Stimulated activated CD4-positive, alpha-beta T cell treated with anti-CD3 and anti-CD28 coated beads, TNF-alpha, amount 100 ng/mL, for 4 hours (primary cell): ENCODE data around the gene ACBD3.

ENCODE experiments used
- DNase-seq, 3 experiments: peaks; one replicate each; pipeline ENCODE4 v3.0.0-alpha.2; 2020; ENCODE audit warnings: low read depth in 3 of 3

Gene ACBD3

DNA sequence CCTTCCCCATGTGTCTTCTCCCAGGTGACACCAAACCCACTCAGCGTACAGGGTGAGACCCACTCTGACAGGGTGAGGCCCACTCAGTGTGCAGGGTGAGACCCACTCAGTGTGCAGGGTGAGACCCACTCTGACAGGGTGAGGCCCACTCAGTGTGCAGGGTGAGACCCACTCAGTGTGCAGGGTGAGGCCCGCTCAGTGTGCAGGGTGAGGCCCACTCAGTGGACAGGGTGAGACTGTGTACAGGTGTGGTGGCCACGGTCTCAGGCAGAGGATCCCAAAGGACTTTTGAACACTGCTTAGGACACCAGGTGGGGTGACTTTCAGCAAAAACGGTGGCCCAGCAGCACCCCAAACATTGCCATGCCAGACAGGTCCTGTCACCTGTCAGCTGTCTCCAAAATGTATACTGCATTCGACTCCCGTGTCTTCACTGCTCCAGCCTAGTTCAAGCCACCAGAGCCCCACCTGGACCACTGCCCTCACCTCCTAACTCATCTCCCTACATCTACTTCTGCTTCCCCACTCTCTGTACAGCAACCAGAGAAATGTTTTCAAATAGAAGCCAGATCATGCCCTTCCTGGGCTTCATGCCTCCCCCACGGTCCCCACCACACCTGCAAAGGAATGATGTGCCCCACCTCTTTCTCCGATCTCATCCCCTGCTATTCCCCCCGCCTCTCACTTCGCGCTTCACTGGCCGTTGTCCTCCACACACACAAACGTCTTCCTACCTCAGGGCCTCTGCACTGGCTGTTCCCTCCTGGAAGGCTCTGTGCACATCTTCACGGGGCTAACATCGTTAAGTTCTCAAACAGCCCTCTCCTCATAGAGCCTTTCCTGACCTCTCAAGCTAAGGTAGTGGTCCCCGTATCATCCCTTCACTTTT is 52.1 kb downstream of the ACBD3 start:
- no peak for DNase-seq

GRCh38 chr1:226133504-226134123 is 52.9 kb downstream of the ACBD3 start:
- DNase-seq, result no peak

- no peak for DNase-seq
Measured at GRCh38 chr1:226132728-226133503, 53.6 kb downstream of the ACBD3 start.

DNA sequence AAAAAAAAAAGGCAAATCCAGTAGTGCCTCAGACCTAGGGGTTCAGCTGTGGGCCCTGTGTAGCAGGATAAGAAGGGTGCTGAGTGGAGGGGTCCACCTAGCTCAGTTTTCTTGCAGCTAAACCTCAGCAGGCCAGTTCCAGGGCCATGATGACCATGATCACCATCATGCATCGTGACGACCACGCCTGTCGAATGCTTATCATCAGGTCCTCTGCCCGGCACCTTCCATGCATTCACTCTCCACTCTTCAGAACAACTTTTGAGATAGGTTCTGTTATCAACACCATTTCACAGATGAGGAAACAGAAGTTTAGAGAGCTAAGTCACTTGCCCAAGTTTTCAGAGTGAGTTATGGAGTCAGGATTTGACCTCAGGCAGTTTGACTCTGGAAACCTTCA is 54.9 kb downstream of the ACBD3 start:
- no peak for DNase-seq

GRCh38 chr1:226129230-226129629 is 57.3 kb downstream of the ACBD3 start:
- DNase-seq, result no peak

GRCh38 chr1:226128487-226129075 is 58.0 kb downstream of the ACBD3 start:
- DNase-seq, result no peak

GRCh38 chr1:226126824-226127569 is 59.5 kb downstream of the ACBD3 start:
- DNase-seq, result no peak

DNA sequence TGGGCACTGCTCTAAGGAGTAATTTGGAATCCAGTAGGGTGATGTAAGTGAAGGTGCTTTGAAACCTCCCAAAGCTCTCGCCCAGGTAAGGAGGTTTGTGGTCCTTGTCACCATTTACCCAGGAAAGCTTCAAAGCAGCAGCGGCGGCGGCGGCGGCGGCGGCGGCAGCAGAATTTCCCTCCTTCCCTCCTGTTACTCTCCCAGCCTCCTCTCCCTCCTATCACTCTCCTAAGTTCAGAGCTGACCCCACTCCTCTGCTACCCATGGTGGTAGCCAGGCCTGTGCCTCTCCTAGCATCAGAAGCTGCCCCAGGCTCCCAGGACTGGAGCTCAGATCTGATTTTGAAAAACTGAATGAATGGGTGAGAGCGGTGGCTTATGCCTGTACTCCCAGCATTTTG is 60.7 kb downstream of the ACBD3 start:
- no peak for DNase-seq

DNA sequence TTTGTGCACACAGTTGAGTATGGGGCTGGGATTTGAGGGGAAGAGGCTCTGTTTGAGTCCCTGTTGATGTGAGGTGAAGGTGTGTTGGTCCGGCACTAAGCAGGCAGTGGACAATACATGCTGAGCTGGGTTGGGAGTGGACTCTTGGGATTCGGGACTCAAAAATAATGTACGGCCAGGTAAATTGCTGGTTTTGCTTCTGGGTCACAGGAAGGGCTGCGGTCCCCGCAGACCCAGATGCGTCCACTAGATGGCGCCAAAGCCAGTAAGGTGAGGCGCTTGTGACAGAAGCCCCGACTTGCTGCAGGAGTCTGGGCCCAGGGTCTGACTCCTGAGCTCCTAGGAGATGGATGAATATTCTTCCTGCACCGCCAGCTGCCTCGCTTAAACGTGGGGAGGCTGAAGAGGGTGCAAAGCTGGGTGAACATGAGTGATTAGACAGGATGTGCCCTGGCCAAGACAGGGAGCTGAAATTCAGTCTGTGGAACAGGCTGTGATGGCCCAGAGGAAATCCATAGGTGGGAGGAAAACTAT is 61.4 kb downstream of the ACBD3 start:
- peak; percentile 78 to 86 (median 80) for DNase-seq

DNA sequence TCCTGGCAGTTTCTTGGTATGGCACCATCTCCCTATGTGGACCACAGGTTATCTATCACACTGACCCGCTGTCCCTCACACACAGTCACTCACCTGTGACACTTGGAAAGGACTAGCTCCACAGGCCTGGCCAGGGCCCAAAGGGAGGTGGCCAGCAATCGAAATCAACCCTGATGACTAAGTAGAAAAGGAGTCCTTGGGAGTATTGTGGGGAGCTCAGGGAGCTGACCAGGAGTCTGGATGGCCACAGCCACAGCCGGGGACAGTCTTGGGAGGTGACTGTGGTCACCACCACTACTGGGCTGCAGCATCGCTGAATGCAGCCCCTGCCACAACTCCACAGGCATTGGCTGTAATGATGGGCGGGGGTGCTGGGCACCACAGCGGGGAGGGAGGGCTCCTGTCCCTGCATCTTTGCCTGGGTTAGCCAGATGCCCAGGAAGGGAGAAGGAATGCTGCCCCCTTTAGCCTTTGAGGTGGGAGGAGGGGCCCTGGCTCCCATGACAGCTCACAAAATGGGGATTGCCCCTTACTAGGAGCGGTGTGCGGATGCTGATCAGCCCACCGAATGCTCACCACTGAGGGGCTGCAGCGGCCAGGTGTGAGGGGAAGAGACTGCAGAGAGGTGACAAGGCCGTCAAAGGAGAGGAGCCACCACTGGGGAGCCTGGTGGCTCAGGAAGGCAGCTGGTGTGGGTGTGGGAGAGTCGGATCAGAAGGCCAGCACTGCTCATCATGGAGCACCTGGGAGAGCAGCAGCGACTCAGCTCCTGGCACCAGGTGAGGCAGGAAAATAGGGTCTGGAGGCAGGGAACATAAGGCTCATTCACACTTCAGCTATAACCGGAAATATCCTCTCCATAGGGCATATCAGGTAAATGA is 62.7 kb downstream of the ACBD3 start:
- DNase-seq, result no peak

DNA sequence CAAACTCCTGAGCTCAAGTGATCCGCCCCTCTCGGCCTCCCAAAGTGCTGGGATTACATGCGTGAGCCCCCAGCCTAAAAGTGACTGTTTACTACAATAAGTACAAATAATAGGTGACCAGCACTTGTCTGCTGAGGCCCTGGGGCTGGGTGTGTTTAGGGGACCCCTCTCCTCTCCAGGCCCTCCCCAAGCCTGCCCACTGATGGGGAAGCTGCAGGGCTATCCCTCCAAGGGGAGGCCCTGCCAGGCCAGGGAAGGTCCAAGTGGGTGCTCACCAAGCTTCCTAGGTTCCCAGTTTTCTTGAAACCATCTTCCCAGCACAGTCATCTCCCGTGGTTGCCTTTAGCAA is 63.4 kb downstream of the ACBD3 start:
- DNase-seq, result no peak

GRCh38 chr1:226121587-226122400 is 64.7 kb downstream of the ACBD3 start:
- DNase-seq, result peak; percentile 45 to 71 (median 49)

DNA sequence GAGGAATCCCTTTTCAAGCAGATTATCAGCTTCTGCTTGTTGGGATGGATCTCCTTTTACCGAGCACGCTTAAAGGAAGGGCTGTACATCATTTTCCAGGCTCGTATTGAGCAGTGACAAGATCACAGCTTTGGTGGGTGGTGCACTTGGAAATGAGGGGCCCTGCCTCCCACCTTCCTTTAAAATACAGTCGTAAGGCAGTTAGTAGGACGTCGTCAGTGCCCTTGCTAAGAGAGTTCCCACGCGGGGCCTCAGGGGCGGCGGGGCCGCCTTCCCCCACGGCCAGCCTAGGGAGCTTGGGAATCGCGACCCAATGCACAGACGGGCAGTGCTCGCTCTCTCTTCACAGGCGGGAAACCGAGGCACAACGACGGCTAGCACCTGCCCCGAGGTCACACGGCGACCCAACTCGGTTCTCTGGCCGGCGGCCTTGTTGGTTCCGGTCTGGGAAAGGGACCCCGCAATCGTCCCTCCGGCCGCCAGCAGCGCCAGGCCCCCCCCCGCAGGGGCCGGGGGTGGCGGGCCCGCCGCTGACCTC is 65.4 kb downstream of the ACBD3 start:
- DNase-seq, result peak in 1 of 3 experiments; percentile 23

GRCh38 chr1:226120398-226120797 is 66.1 kb downstream of the ACBD3 start:
- no peak for DNase-seq

- DNase-seq, result no peak
Measured at GRCh38 chr1:226119169-226119568, 67.4 kb downstream of the ACBD3 start.

- no peak for DNase-seq
Measured at GRCh38 chr1:226118357-226118756, 68.2 kb downstream of the ACBD3 start.

GRCh38 chr1:226117330-226117729 is 69.2 kb downstream of the ACBD3 start:
- DNase-seq, result no peak

DNA sequence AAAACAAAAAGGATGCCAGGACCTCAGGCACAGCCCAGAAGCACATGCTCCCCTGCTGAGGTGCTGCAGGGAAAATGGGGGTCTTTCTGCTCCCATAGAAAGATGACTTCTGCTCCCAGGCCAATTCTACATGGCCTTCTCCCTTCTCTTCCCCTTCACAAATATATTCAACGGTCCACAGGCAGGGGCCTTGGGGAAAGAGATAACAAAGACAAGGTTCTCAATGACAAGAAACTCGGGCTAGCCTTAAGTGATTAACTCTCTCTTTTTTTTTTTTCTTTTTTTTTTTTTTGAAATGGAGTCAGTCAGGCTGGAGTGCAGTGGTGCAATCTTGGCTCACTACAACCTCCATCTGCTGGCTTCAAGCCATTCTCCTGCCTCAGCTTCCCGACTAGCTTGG is 69.9 kb downstream of the ACBD3 start:
- no peak for DNase-seq

DNA sequence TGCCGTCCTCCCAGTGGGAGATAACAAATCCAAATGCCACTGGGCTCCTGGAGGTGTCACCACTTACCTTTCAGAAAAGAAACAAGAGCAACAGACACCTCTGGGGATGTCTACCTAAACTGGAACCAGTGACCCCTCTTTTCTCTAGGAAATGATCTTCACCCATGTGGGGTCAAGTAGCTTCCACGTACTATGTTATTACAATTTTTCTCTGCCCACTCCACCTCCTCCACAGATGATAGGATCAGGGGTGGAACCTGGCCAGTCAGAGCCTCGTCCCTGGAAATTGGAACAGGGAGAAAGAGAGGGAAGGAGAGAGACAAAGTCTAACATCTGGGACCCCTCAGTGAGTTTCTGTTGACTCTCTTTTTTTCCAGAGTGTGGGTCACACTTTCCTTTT is 73.9 kb downstream of the ACBD3 start:
- DNase-seq, result no peak
